Right lobe of liver (tissue), 6 donors: Measurements from ENCODE around the gene ZNF175. TPM values are rescaled to one million over a fixed set of nuclear protein-coding genes. Genes with fewer than 3 reads are reported as not detected.
A peak's percentile ranks its signal among the peaks of the same experiment; 100 is the strongest.

Source experiments
- ATAC-seq, 4 donors: fragments of 200-7000 bp; cut with Tn5 transposase; one replicate each; pipeline ENCODE4 v1.9.1; 2020; ENCODE audit warnings: mild to moderate bottlenecking in 4 of 4, moderate library complexity in 4 of 4
- DNase-seq, 3 donors: peaks; one replicate each; pipeline ENCODE4 v3.0.0-alpha.2; 2020
- H3K27ac ChIP-seq, 3 donors: fragments of 200-600 bp; one replicate each; pipeline ENCODE4 v1.8.0; 2022
- H3K27me3 ChIP-seq, 2 donors: fragments of 200-600 bp; one replicate each; pipeline ENCODE4 v1.8.0; 2022
- H3K36me3 ChIP-seq, 4 donors: fragments of 200-600 bp; sonication (generic) in 1 of 4; one replicate each; pipeline versions ENCODE4 v1.5.1 to v1.8.0; 2017 to 2022; ENCODE audit warnings: control low read depth in 1 of 4
- H3K4me1 ChIP-seq, 4 donors: fragments of 200-600 bp; sonication (generic) in 1 of 4; one replicate each; pipeline versions ENCODE4 v1.5.1 to v1.8.0; 2017 to 2022; ENCODE audit warnings: control low read depth in 1 of 4
- H3K4me3 ChIP-seq, 3 donors: fragments of 200-600 bp; one replicate each; pipeline ENCODE4 v1.8.0; 2022
- H3K9me3 ChIP-seq, 4 donors: fragments of 200-600 bp; sonication (generic) in 1 of 4; one replicate each; pipeline versions ENCODE4 v1.5.1 to v1.8.0; 2017 to 2022; ENCODE audit warnings: control low read depth in 1 of 4
- CTCF ChIP-seq, 4 donors: fragments of 200-600 bp in 3 of 4; fragments of 450-650 bp in 1 of 4; IDR thresholded peaks; one replicate each; pipeline versions ENCODE4 v1.5.1 to v1.8.0; 2016 to 2022; ENCODE audit warnings: antibody characterized with exemption in 4 of 4, mild to moderate bottlenecking in 2 of 4
- POLR2A ChIP-seq: fragments of 450-650 bp; IDR thresholded peaks from one replicate; pipeline ENCODE4 v1.6.1; 2017; ENCODE audit warnings: antibody characterized with exemption, mild to moderate bottlenecking
- WGBS: methylation state at CpG from one replicate; pipeline ENCODE4 v1.1.6; 2018; ENCODE audit warnings: low coverage, low lambda C conversion rate; ENCODE audit not compliant: insufficient coverage; ENCODE audit errors: missing lambda C conversion rate; 5-methylcytosine and 5-hydroxymethylcytosine counted together
- intact Hi-C, 2 donors: fragments of 100-400 bp; cut with DNase I; formaldehyde crosslinking; loops; one replicate each; pipeline versions ENCODE4 v1.11.2 to v1.14.1; 2022
- total RNA-seq, 6 experiments: library from RNA; depleted of rRNA in 2 of 6; stranded (reverse); fragments of >200 nt in 2 of 6; fragmentation: NEBNext Ultra II Directional in 3 of 6; extraction: Animal tissue kit (Norgen Biotek cat#: 25700) in 3 of 6; gene quantifications; one replicate each; pipeline versions ENCODE4 v1.1.0 to v1.2.4, GENCODE V29; 2016 to 2023
- donor health status: DM: no; HTN: yes; CAD: no.
- donor health status: DM: no; HTN: no; CAD: no.
- donor health status: DM: no; HTN: no; CAD: no.
- donor health status: DM: no; HTN: yes; CAD: no.
- donor health status: DM: no; HTN: yes; CAD: no.

The ZNF175 gene
- total RNA-seq, 6 experiments from 2014 or later, result 1.2 to 5.2 (median 4.4) TPM

DNA sequence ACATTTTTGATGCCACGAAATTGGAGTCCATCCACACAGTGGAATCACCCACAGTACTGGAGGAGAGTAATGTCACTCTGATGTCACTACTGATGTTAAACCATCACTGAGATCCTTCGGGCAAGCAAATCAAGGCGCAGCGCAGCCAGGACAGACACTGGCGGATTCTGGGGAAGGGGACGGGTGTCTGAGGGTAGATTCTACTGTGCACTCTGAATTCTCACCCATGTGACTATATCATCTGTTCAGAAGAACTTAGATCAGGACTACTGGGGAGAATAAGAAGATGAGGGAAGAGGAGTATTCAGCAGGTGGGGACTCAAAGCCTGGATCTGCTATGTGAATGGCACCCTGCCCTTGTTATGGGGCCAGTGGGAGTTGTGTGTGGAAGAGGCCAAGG lies 27.0 kb upstream of the ZNF175 start:
- H3K9me3 ChIP-seq, result no peaks in the 10 kb centered on the region
- no peak for DNase-seq
- no peaks in the 10 kb centered on the region for H3K4me1 ChIP-seq
- no peak overlapping the region for H3K27ac ChIP-seq
- no peak for ATAC-seq
- WGBS, result 62% methylated on average over 6 of the region's 6 CpGs
- intact Hi-C loops, result no loop called here
- no peak overlapping the region for H3K4me3 ChIP-seq
- no peaks in the 10 kb centered on the region for H3K27me3 ChIP-seq
- TF ChIP-seq CTCF (IDR thresholded peaks at IDR 0.05) (no peak), POLR2A (no peak)
- H3K36me3 ChIP-seq, result no peaks in the 10 kb centered on the region

DNA sequence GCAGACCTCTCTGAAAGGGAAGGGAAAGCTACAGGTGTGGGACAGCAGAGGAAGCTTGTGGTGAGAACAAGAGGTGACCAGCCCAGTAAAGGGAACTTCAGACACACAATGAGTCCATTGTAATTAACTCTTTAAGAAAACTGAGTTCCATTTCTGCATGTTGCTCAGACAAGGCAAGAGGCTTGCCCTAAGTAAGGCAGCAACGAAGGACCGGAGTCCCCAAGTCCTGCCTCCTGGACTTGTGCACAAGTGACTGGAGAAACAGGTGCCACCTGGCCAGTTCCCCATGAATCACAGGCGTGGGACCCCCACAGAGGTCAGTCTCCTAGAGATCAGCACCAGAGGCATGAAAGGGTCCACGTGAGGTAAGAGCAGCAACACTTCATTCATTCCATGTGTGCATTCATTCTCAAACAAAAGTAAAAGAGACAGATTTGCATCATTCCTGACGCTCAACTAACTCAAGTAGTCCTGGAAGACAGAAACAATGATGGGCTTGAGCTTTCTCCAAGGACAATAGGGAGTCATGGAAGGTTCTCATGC lies 24.9 kb upstream of the ZNF175 start:
- no peak for DNase-seq
- intact Hi-C loops, result no loop called here
- Histone ChIP-seq H3K27me3 (no peaks in the 10 kb centered on the region), H3K9me3 (no peaks in the 10 kb centered on the region), H3K27ac (no peak overlapping the region), H3K4me3 (no peak overlapping the region), H3K36me3 (no peaks in the 10 kb centered on the region), H3K4me1 (no peaks in the 10 kb centered on the region)
- TF ChIP-seq CTCF (IDR thresholded peaks at IDR 0.05) (no peak), POLR2A (no peak)
- 22% methylated on average over 3 of the region's 5 CpGs for WGBS
- ATAC-seq, result no peak

DNA sequence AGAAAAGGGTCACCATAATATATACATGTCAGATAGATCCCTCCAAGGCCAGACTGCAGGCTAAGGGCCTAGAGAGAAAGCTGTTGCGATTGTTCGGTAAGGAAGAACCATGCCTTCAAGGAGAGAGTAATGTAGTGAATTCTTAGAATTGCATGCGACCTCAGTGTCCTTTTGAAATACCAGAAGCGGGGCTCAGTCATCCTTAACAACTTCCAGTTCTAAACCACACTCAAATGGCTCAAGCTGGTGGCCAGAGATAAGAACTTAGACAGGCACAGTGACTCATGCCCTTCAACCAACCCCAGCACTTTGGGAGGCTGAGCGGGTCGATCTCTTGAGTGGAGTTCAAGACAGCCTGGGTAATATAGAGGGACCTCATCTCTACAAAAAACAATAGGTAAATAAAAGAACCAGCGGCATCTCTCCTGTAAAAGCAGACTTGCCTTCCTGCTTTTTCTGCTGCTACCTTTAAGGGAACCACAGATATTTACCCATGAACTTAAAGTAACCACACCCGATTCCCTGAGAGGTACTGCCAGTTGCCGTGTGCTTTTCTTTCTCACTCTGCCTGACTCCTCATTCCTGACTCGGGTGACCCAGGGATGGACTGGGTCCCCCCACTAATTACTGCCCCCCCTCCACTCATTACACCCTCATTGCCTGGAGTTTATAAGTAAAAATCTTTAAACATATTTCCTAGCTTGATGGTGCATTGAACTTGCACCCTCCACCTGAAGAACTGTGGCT lies 24.3 kb upstream of the ZNF175 start:
- DNase-seq (no peak), ATAC-seq (peak; percentile 11 to 72 (median 58))
- Histone ChIP-seq H3K4me1 (no peaks in the 10 kb centered on the region), H3K27ac (no peak overlapping the region), H3K4me3 (no peak overlapping the region), H3K36me3 (no peaks in the 10 kb centered on the region), H3K9me3 (no peaks in the 10 kb centered on the region), H3K27me3 (no peaks in the 10 kb centered on the region)
- intact Hi-C loops, result no loop called here
- TF ChIP-seq CTCF (IDR thresholded peaks at IDR 0.05) (no peak), POLR2A (no peak)
- WGBS, result 30% methylated on average over 10 of the region's 10 CpGs

- Histone ChIP-seq H3K9me3 (no peaks in the 10 kb centered on the region), H3K36me3 (no peaks in the 10 kb centered on the region), H3K4me1 (no peaks in the 10 kb centered on the region), H3K27me3 (no peaks in the 10 kb centered on the region), H3K27ac (no peak overlapping the region), H3K4me3 (no peak overlapping the region)
- DNase-seq, result no peak
- peak in 2 of 4 donors; percentile 25 to 37 for ATAC-seq
- intact Hi-C loops, result no loop called here
- 8% methylated on average over 4 of the region's 7 CpGs for WGBS
- no peak for TF ChIP-seq CTCF (IDR thresholded peaks at IDR 0.05)
Measured at GRCh38 chr19:51547397-51548212, 23.5 kb upstream of the ZNF175 start.
